Stimulated activated effector memory CD8-positive, alpha-beta T cell treated with anti-CD3 and anti-CD28 coated beads, Interleukin-12 subunit alpha, Interleukin-12 subunit beta, amount 100 ng/mL, for 72 hours (primary cell): ENCODE measurements around the gene CEP83.
"Not testable (repeated sequence)": the region's sequence is repeated elsewhere in the genome, so short reads cannot be mapped to it uniquely, and the experiment has no call there.

Source experiments
- ATAC-seq: fragments of 150-1000 bp; cut with Tn5 transposase; 2 replicates; pipeline ENCODE4 v1.10.0; 2021
- DNase-seq, 2 donors: peaks; one replicate each; pipeline ENCODE4 v3.0.0; 2021 to 2022; ENCODE audit warnings: low spot score in 2 of 2
- H3K27ac Mint-ChIP-seq: one replicate; pipeline ENCODE4 v1.8.0; 2022; ENCODE audit warnings: mild to moderate bottlenecking, mixed read lengths
- H3K36me3 Mint-ChIP-seq: one replicate; pipeline ENCODE4 v1.8.0; 2022; ENCODE audit warnings: mild to moderate bottlenecking, mixed read lengths
- H3K4me1 Mint-ChIP-seq: one replicate; pipeline ENCODE4 v1.8.0; 2022; ENCODE audit warnings: mixed read lengths
- H3K4me3 Mint-ChIP-seq: one replicate; pipeline ENCODE4 v1.8.0; 2022; ENCODE audit warnings: mild to moderate bottlenecking, mixed read lengths
- H3K9me3 Mint-ChIP-seq: one replicate; pipeline ENCODE4 v1.8.0; 2022; ENCODE audit warnings: mixed read lengths

The CEP83 gene

GRCh38 chr12:94421868-94422740 is 37.6 kb downstream of the CEP83 start:
- DNase-seq (no peak), ATAC-seq (no peak)
- peaks cover under 1% of the 10 kb centered on the region for H3K4me1 Mint-ChIP-seq
- H3K4me3 Mint-ChIP-seq: no peak overlapping the region
- H3K9me3 Mint-ChIP-seq: peaks cover 14% of the 10 kb centered on the region
- H3K36me3 Mint-ChIP-seq: no peaks in the 10 kb centered on the region
- no peak overlapping the region for H3K27ac Mint-ChIP-seq

GRCh38 chr12:94418517-94418916 is 41.1 kb downstream of the CEP83 start:
- DNase-seq: no peak
- peaks cover 10% of the 10 kb centered on the region for H3K9me3 Mint-ChIP-seq
- H3K36me3 Mint-ChIP-seq: no peaks in the 10 kb centered on the region

GRCh38 chr12:94416613-94417012 is 43.1 kb downstream of the CEP83 start:
- H3K27ac Mint-ChIP-seq: no peak overlapping the region
- H3K4me3 Mint-ChIP-seq: no peak overlapping the region
- no peak for ATAC-seq

More at GRCh38 chr12:94418517-94418916, 41.1 kb downstream of the CEP83 start:
- H3K27ac Mint-ChIP-seq: no peak overlapping the region
- H3K4me1 Mint-ChIP-seq: peaks cover 5% of the 10 kb centered on the region
- no peak overlapping the region for H3K4me3 Mint-ChIP-seq
- no peak for ATAC-seq

GRCh38 chr12:94415066-94415465 is 44.6 kb downstream of the CEP83 start:
- DNase-seq (no peak), ATAC-seq (no peak)
- H3K9me3 Mint-ChIP-seq: peaks cover 3% of the 10 kb centered on the region
- peaks cover 5% of the 10 kb centered on the region for H3K4me1 Mint-ChIP-seq
- peaks cover 20% of the 10 kb centered on the region for H3K36me3 Mint-ChIP-seq
- H3K4me3 Mint-ChIP-seq: no peak overlapping the region
- no peak overlapping the region for H3K27ac Mint-ChIP-seq

More at GRCh38 chr12:94416613-94417012, 43.1 kb downstream of the CEP83 start:
- H3K9me3 Mint-ChIP-seq: peaks cover 3% of the 10 kb centered on the region
- H3K4me1 Mint-ChIP-seq: peaks cover 5% of the 10 kb centered on the region
- peaks cover 10% of the 10 kb centered on the region for H3K36me3 Mint-ChIP-seq
- no peak for DNase-seq

- DNase-seq: no peak
- peak; percentile 16 for ATAC-seq
- Mint-ChIP-seq H3K4me1 (peaks cover 19% of the 10 kb centered on the region), H3K27ac (peak overlapping the region; percentile 7), H3K9me3 (no peaks in the 10 kb centered on the region), H3K36me3 (peaks cover 15% of the 10 kb centered on the region), H3K4me3 (peak overlapping the region; percentile 3)
Measured at GRCh38 chr12:94405413-94406116, 54.1 kb downstream of the CEP83 start.

- Mint-ChIP-seq H3K9me3 (no peaks in the 10 kb centered on the region), H3K4me1 (peaks cover 19% of the 10 kb centered on the region), H3K36me3 (peaks cover 22% of the 10 kb centered on the region), H3K4me3 (no peak overlapping the region), H3K27ac (peak overlapping the region; percentile 7)
- DNase-seq (no peak), ATAC-seq (no peak)
Measured at GRCh38 chr12:94404854-94405253, 54.8 kb downstream of the CEP83 start.

- H3K4me3 Mint-ChIP-seq: no peak overlapping the region
- peaks cover 9% of the 10 kb centered on the region for H3K9me3 Mint-ChIP-seq
- ATAC-seq (no peak), DNase-seq (no peak)
- H3K36me3 Mint-ChIP-seq: peaks cover 25% of the 10 kb centered on the region
- H3K4me1 Mint-ChIP-seq: peaks cover 17% of the 10 kb centered on the region
- no peak overlapping the region for H3K27ac Mint-ChIP-seq
Measured at GRCh38 chr12:94401326-94401725, 58.3 kb downstream of the CEP83 start.

GRCh38 chr12:94398685-94399084 is 61.0 kb downstream of the CEP83 start:
- H3K9me3 Mint-ChIP-seq, H3K4me3 Mint-ChIP-seq, ATAC-seq, H3K4me1 Mint-ChIP-seq, DNase-seq, H3K27ac Mint-ChIP-seq: not testable (repeated sequence)
- H3K36me3 Mint-ChIP-seq: peaks cover 25% of the 10 kb centered on the region

- ATAC-seq (no peak), DNase-seq (no peak)
- Mint-ChIP-seq H3K36me3 (peaks cover 21% of the 10 kb centered on the region), H3K9me3 (peaks cover 9% of the 10 kb centered on the region), H3K4me1 (no peaks in the 10 kb centered on the region), H3K27ac (no peak overlapping the region), H3K4me3 (no peak overlapping the region)
Measured at GRCh38 chr12:94397401-94397800, 62.3 kb downstream of the CEP83 start.

- H3K9me3 Mint-ChIP-seq, H3K4me1 Mint-ChIP-seq, ATAC-seq, H3K4me3 Mint-ChIP-seq, H3K27ac Mint-ChIP-seq, DNase-seq: not testable (repeated sequence)
- H3K36me3 Mint-ChIP-seq: peaks cover 15% of the 10 kb centered on the region
Measured at GRCh38 chr12:94396014-94396413, 63.7 kb downstream of the CEP83 start.

GRCh38 chr12:94390130-94390485 is 69.6 kb downstream of the CEP83 start:
- no peak for DNase-seq
- H3K36me3 Mint-ChIP-seq: peaks cover 10% of the 10 kb centered on the region
- H3K4me3 Mint-ChIP-seq: no peak overlapping the region
- no peaks in the 10 kb centered on the region for H3K4me1 Mint-ChIP-seq
- ATAC-seq: no peak
- H3K27ac Mint-ChIP-seq: no peak overlapping the region
- H3K9me3 Mint-ChIP-seq: peaks cover 5% of the 10 kb centered on the region

GRCh38 chr12:94389482-94390129 is 70.1 kb downstream of the CEP83 start:
- DNase-seq, H3K4me1 Mint-ChIP-seq, ATAC-seq, H3K27ac Mint-ChIP-seq, H3K4me3 Mint-ChIP-seq, H3K9me3 Mint-ChIP-seq: not testable (repeated sequence)
- peaks cover 15% of the 10 kb centered on the region for H3K36me3 Mint-ChIP-seq

GRCh38 chr12:94386422-94386821 is 73.2 kb downstream of the CEP83 start:
- Mint-ChIP-seq H3K4me3 (no peak overlapping the region), H3K36me3 (peaks cover 16% of the 10 kb centered on the region), H3K27ac (peak overlapping the region; percentile 37), H3K9me3 (peaks cover 17% of the 10 kb centered on the region), H3K4me1 (peaks cover 17% of the 10 kb centered on the region)
- no peak for DNase-seq
- ATAC-seq: no peak

- DNase-seq (no peak), ATAC-seq (no peak)
- H3K36me3 Mint-ChIP-seq: peaks cover 16% of the 10 kb centered on the region
- H3K4me3 Mint-ChIP-seq: no peak overlapping the region
- no peak overlapping the region for H3K27ac Mint-ChIP-seq
- H3K4me1 Mint-ChIP-seq: peaks cover 38% of the 10 kb centered on the region
- H3K9me3 Mint-ChIP-seq: peaks cover 17% of the 10 kb centered on the region
Measured at GRCh38 chr12:94384030-94384429, 75.6 kb downstream of the CEP83 start.

GRCh38 chr12:94380507-94380906 is 79.2 kb downstream of the CEP83 start:
- peaks cover 13% of the 10 kb centered on the region for H3K9me3 Mint-ChIP-seq
- ATAC-seq (no peak), DNase-seq (no peak)
- peak overlapping the region; percentile 81 for H3K27ac Mint-ChIP-seq
- H3K36me3 Mint-ChIP-seq: peaks cover 23% of the 10 kb centered on the region
- H3K4me1 Mint-ChIP-seq: peaks cover 44% of the 10 kb centered on the region
- peak overlapping the region; percentile 26 for H3K4me3 Mint-ChIP-seq
